CD4-positive, alpha-beta T cell treated with Interleukin-17A for 4 hours (primary cell): Measurements from ENCODE around the gene CHAMP1.
A peak's percentile ranks its signal among the peaks of the same experiment; 100 is the strongest.

ENCODE experiments used
- DNase-seq: peaks from one replicate; pipeline ENCODE4 v3.0.0-alpha.2; 2020; ENCODE audit warnings: mixed read lengths

The CHAMP1 gene, protein sequence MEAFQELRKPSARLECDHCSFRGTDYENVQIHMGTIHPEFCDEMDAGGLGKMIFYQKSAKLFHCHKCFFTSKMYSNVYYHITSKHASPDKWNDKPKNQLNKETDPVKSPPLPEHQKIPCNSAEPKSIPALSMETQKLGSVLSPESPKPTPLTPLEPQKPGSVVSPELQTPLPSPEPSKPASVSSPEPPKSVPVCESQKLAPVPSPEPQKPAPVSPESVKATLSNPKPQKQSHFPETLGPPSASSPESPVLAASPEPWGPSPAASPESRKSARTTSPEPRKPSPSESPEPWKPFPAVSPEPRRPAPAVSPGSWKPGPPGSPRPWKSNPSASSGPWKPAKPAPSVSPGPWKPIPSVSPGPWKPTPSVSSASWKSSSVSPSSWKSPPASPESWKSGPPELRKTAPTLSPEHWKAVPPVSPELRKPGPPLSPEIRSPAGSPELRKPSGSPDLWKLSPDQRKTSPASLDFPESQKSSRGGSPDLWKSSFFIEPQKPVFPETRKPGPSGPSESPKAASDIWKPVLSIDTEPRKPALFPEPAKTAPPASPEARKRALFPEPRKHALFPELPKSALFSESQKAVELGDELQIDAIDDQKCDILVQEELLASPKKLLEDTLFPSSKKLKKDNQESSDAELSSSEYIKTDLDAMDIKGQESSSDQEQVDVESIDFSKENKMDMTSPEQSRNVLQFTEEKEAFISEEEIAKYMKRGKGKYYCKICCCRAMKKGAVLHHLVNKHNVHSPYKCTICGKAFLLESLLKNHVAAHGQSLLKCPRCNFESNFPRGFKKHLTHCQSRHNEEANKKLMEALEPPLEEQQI

DNA sequence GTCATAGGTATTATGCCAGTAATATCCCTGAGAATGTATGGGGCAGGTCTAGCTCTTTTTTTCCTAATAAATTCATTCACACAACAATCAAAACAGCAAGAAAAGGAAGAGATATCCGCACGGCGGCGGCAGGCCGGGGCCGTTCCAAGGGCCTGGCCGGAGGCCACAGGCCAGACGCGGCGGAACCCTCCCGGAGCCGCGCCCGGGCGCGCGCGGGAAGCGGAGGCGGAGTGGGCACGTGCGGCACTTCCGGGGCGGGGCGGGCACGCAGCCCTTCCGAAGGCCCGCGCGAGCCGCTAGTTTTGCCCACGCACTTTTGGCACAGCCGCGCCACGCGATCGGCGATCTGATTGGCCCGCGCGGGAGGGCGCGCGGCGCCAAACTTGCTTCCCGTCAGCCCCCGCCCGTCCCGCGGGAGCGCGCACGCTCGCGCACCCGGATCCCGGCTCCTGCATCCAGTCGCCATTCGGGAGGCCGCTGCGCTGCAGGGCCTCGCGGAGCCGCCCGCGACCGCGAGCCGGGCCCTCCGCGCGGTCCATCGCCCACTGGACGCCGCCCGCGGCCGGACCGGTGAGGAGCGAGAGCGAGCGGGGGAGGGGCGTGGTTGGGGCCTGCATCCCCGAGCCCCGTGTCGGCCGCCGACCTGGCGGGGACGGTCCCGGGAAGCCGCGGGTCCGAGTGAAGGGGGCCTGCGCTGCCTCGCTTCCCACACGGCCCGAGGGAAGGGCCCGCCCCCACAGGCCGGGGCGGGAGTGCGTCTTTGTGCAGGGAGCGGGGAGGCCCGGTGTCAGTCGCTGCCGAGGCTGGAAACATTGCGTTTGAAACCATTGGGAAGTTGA lies at the start of gene CHAMP1:
Gene CHAMP1, plus strand, starts transcription at position 430 of the 839 bp plus-strand sequence. CDS start 9,340 bp downstream, outside the sequence.
- DNase-seq: peak; percentile 94

DNA sequence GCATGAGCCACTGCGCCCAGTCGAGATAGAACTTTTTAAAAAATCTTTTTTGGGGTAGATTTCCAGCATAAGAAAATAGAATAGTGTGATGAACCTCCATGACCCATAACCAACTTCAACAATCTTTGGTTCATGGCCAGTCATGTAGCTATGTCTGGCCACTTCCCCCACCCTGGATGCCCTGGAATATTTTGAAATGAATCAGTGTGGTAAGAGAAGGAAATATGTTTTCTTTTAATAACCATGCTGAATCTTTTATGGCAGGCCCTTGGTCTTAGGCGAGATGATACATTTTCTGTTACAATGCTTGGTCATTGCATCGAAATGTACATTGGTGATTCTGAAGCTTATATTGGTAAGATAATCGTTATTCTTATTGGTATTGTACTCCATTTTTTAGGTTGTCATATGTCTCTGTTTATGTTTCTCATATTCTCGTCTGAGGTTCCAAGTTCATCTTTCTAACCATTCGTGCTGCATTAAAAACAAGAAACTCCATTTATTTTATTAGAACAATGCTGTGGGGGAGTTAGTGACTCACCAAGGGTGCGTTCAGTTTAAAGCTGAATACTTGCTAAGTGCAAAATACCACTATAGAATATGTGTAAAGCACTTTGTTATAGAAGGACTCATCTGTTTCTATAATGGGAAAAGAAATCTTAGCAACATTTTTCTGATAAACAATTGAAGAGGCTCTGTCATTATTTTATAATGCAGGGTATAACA lies 49.3 kb upstream of the CHAMP1 start:
- DNase-seq: no peak

DNA sequence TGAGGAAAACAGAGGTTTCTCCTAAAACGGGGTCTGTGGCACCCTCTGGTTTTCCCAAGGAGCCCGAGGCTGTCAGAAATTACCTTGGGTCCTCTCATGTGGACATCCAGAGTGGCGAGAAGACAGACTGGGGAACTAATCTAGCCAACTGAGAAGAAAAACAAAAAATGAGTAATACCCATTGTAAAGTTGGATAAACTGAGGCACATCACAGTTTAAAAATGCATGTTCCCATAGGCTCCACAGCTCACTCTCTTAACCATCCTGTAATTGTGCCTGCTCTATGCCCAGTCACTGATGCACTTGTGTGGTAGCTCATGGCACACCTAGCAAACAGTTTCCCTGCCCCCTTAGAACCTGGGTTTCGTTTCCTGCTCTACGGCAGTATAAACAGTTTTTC lies 48.1 kb upstream of the CHAMP1 start:
- DNase-seq: no peak

DNA sequence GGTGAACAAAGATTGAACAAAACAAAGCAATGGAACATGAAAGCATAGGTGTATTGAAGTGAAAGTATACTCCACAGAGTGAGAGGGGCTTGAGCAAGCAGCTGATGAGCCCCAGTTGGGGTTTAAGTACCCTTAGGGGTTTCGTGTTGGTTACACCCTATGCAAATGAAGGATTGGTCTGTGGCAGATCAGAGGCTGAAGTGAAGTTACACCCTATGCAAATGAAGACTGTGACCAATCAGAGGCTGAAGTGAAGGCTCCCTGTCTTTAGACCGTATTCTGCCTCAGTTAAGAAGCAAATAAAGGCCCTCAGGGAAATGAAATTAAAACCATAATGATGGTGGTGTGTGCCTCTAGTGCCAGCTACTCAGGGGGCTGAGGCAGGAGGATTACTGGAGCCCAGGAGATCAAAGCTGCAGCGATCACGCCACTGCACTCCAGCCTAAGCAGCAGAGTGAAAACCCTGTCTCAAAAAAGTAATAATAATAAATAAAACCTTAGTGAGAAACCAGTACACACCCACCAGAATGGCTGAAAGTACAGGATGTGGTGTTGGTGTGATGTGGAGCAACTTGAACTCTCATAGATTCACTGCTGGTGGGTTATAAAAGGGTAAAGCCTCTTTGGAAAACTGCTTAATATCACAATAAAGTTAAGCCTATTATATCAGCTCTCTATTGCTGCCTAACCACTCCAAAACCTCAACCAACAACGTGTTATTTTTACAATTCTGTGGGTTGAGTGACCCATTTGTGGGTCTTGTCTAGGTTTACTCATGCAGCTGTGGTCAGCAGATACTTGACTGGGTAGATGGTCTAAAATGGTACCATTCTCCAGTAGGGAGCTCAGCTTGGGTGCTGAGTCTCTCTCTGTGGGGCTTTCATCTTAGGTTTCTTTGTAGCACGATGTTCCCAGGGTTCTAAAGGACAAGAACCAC lies 45.7 kb upstream of the CHAMP1 start:
- no peak for DNase-seq

- no peak for DNase-seq
Observed at GRCh38 chr13:114269281-114269770, 45.0 kb upstream of the CHAMP1 start.

- DNase-seq: no peak
Observed at GRCh38 chr13:114272977-114273376, 41.3 kb upstream of the CHAMP1 start.

- DNase-seq: no peak
Observed at GRCh38 chr13:114275304-114275703, 39.0 kb upstream of the CHAMP1 start.

- DNase-seq: no peak
Observed at GRCh38 chr13:114279146-114279545, 35.2 kb upstream of the CHAMP1 start.

- DNase-seq: peak; percentile 18
Observed at GRCh38 chr13:114279758-114280355, 34.4 kb upstream of the CHAMP1 start.

- DNase-seq: peak; percentile 96
Observed at GRCh38 chr13:114281351-114282040, 32.8 kb upstream of the CHAMP1 start, which contains the start of gene UPF3A. Gene UPF3A (plus strand): TSS chr13:114281601. CDS start chr13:114281640, 39 bp downstream.

DNA sequence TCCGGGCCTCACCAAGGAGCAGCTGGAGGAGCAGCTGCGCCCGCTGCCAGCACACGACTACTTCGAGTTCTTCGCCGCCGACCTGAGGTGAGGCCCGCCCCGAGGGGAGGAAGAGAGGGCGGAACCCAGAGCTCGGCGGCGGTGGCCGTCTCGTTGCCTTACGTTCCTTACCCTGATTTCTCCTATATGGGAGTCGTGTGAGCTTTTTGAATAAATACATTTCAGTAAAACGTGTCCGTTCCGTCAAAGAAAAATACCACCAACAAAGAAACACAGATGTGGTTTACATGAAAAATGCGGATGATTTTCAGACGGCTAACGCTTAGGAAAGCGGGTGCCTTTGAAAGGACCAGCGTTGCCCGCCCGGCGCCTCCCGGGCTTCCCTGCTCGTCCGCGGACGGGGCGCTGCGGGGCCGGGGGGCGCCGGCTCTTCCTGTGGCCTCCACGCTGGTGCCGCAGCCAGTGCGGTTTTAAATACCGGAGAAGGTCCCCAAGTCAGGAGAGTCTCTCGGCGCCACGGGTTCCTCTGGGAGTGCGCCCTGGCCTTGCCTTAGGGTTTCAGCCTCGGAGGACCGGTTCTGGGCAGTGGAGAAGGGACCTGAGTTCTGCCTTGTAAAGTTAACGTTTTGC lies 32.1 kb upstream of the CHAMP1 start:
- peak; percentile 78 for DNase-seq

GRCh38 chr13:114283576-114283975 lies 30.7 kb upstream of the CHAMP1 start:
- no peak for DNase-seq

DNA sequence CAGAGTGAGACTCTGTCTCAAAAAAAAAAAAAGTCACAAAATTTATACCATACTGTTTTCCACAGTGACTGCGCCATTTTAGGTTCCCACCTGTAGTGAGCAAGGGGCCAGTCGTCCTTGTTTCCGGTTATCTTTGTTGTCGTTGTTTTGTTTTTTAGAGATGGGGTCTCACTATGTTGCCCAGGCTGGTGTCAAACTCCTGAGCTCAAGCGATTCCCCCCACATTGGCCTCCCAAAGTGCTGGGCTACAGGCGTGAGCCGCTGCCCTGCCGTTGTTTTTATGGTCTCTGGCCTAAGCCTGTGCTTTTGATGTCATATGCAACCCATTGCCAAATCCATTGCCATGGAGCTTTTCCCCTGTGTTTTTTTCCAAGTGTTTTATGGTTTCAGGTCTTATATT lies 29.6 kb upstream of the CHAMP1 start:
- no peak for DNase-seq

- DNase-seq: no peak
Observed at GRCh38 chr13:114285166-114285808, 29.0 kb upstream of the CHAMP1 start.

GRCh38 chr13:114286808-114287207 lies 27.5 kb upstream of the CHAMP1 start:
- no peak for DNase-seq

DNA sequence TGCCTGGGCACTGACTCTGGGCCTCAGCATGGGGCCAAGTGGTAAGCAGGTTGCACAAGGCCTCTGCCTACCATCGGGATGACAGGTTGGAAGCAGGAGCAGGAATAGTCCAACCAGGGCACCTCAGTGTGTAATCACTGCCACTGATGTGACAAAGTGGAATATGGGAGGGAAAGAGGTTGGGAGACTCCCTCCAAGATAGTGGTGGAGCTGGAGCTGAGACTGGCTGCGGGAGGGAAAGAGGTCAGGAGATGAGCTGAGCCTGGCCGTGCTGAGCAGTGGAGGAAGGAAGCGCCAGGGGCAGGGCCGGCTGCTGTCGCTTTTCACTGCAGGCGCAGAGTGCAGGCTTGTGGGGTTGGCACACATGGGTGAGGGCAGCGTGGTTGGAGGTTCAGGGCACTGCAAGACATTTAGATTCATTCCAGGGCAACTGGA lies 26.1 kb upstream of the CHAMP1 start:
- no peak for DNase-seq

GRCh38 chr13:114296448-114296847 lies 17.9 kb upstream of the CHAMP1 start:
- DNase-seq: no peak

DNA sequence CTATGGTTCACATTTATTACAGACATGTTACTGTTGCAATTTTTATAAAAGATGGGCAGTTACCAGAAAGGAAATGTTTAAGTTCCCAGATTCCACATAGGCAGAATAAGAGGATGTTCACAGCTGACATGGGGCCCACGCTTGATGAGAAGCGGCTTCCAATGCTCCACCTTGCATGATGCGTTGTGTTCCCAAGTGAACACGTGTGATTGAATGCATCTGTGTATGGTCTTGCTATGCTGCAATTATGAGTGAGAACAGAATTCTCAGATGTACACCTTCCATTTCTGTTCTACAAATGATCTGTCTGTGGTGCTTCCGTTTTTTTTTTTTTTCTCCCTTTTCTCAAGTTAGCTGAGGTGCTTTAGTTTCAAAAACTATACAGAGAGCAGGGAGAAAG lies 17.4 kb upstream of the CHAMP1 start:
- DNase-seq: no peak

DNA sequence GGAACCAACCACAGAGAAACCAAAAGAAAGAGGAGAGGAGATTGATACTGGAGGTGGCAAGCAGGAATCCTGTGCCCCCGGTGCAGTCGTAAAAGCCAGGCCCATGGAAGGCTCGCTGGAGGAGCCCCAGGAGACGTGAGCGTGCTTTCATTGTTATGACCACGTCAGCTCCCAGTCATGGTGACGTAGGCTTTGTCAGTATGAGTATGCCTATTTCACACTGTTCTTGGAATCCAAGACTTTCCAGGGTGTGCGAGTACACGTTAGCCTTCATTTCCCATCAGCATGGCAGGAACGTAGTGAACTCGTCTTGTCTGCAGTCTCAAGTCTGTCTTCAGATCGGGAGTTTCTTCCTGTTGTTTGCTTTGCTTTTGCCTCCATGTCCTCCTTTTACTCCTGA lies 15.4 kb upstream of the CHAMP1 start:
- DNase-seq: no peak
